Neutrophil (primary cell): ENCODE data around the gene CACNA2D1.

Source experiments
- H3K27ac ChIP-seq: fragments of 200-600 bp; sonication (generic); 2 replicates; pipeline ENCODE4 v1.5.1; 2016; ENCODE audit warnings: mild to moderate bottlenecking, moderate library complexity
- H3K27me3 ChIP-seq: fragments of 200-600 bp; sonication (generic); 2 replicates; pipeline ENCODE4 v1.6.0; 2016; ENCODE audit warnings: mild to moderate bottlenecking
- H3K36me3 ChIP-seq: fragments of 200-600 bp; sonication (generic); 2 replicates; pipeline ENCODE4 v1.5.1; 2017
- H3K4me1 ChIP-seq, 2 experiments: fragments of 200-600 bp in 1 of 2; sonication (generic) in 1 of 2; 1 replicate in 1 of 2; 2 replicates in 1 of 2; pipeline versions ENCODE4 v1.5.1 to v1.6.1; 2013 to 2016; ENCODE audit warnings: low read depth in 1 of 2, low read length in 1 of 2, mild to moderate bottlenecking in 1 of 2, moderate library complexity in 1 of 2; ENCODE audit not compliant: control insufficient read depth in 1 of 2, insufficient read depth in 1 of 2
- H3K4me3 ChIP-seq, 2 experiments: fragments of 200-600 bp in 1 of 2; sonication (generic) in 1 of 2; 1 replicate in 1 of 2; 2 replicates in 1 of 2; pipeline ENCODE4 v1.5.1; 2013 to 2016; ENCODE audit warnings: low read depth in 1 of 2, low read length in 1 of 2, mild to moderate bottlenecking in 1 of 2, moderate library complexity in 1 of 2
- H3K9me3 ChIP-seq: fragments of 200-600 bp; sonication (generic); 2 replicates; pipeline ENCODE4 v1.5.1; 2016
- CTCF ChIP-seq: fragments of 200-600 bp; sonication (generic); IDR thresholded peaks from 2 replicates; pipeline ENCODE4 v1.5.1; 2016; ENCODE audit warnings: antibody characterized with exemption

CACNA2D1 gene

GRCh38 chr7:82163586-82163985 lies 280.0 kb downstream of the CACNA2D1 start:
- H3K36me3 ChIP-seq = no peaks in the 10 kb centered on the region
- no peaks in the 10 kb centered on the region for H3K27me3 ChIP-seq
- H3K4me3 ChIP-seq = no peak overlapping the region
- no peaks in the 10 kb centered on the region for H3K9me3 ChIP-seq
- no peak for TF ChIP-seq CTCF
- H3K4me1 ChIP-seq = no peaks in the 10 kb centered on the region
- H3K27ac ChIP-seq = no peak overlapping the region

GRCh38 chr7:82162289-82162688 lies 281.3 kb downstream of the CACNA2D1 start:
- Histone ChIP-seq H3K4me3 (no peak overlapping the region), H3K4me1 (no peaks in the 10 kb centered on the region), H3K27me3 (no peaks in the 10 kb centered on the region), H3K36me3 (no peaks in the 10 kb centered on the region), H3K27ac (no peak overlapping the region), H3K9me3 (no peaks in the 10 kb centered on the region)
- TF ChIP-seq CTCF = no peak

GRCh38 chr7:82158327-82158726 lies 285.2 kb downstream of the CACNA2D1 start:
- H3K9me3 ChIP-seq = no peaks in the 10 kb centered on the region
- no peaks in the 10 kb centered on the region for H3K4me1 ChIP-seq
- TF ChIP-seq CTCF = no peak
- no peak overlapping the region for H3K27ac ChIP-seq
- H3K36me3 ChIP-seq = no peaks in the 10 kb centered on the region
- no peaks in the 10 kb centered on the region for H3K27me3 ChIP-seq
- no peak overlapping the region for H3K4me3 ChIP-seq

- no peaks in the 10 kb centered on the region for H3K36me3 ChIP-seq
- no peak for TF ChIP-seq CTCF
- no peaks in the 10 kb centered on the region for H3K27me3 ChIP-seq
- no peak overlapping the region for H3K4me3 ChIP-seq
- H3K9me3 ChIP-seq = no peaks in the 10 kb centered on the region
- H3K27ac ChIP-seq = no peak overlapping the region
- H3K4me1 ChIP-seq = no peaks in the 10 kb centered on the region
Measured at GRCh38 chr7:82156893-82157292, 286.7 kb downstream of the CACNA2D1 start.

GRCh38 chr7:82156168-82156567 lies 287.4 kb downstream of the CACNA2D1 start:
- Histone ChIP-seq H3K4me1 (no peaks in the 10 kb centered on the region), H3K4me3 (no peak overlapping the region), H3K9me3 (no peaks in the 10 kb centered on the region), H3K36me3 (no peaks in the 10 kb centered on the region), H3K27me3 (no peaks in the 10 kb centered on the region), H3K27ac (no peak overlapping the region)
- no peak for TF ChIP-seq CTCF

- no peaks in the 10 kb centered on the region for H3K27me3 ChIP-seq
- no peaks in the 10 kb centered on the region for H3K36me3 ChIP-seq
- no peaks in the 10 kb centered on the region for H3K9me3 ChIP-seq
- no peak overlapping the region for H3K27ac ChIP-seq
- H3K4me3 ChIP-seq = no peak overlapping the region
- H3K4me1 ChIP-seq = no peaks in the 10 kb centered on the region
- TF ChIP-seq CTCF = no peak
Measured at GRCh38 chr7:82154728-82155127, 288.8 kb downstream of the CACNA2D1 start.
